ENCODE data around the gene SLC6A5.

Gene SLC6A5

DNA sequence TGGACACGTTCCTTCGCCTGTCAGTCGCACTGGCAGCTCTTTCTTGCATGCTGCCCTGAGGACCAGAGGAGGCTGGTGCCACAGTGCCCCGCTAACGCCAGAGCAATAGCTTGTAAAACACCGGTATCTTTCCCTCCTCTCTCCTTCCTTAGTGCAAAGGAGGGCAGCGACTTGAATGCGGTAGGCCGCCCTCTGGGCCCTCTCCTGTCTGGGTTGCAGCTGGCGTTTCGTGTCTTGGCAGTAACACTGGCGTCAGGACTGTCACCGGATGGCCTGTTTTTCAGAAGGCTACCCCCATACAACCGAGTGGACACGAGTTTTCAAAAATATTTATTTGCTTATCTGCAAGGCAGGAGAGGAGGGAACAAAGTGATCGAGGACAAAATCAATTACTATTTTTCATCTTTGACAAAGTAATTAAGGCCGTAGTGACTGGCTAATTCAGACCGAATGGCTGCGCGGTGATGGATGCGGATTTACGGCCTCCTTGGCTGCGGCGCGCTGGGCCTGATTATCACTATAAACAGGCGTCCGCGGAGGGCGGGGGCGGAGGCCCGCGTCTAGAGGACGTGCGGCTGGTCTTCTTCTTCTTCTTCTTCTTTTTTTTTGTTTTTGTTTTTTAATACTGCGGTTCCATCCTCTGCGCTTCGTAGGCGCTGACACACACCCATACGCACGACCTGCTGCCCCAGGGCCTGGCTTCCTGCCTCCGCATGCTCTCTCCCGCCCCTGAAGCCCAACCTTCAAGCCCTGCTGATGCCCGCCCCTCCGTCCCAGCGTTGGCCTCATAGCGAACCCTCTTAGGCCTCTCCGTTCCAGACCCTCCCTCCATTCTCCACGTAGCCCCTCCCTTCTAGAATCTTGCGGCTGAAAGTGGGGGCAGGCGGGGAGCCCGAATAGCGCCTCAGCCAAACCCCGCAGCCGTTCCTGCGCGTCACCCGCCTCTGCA is 2.9 kb upstream of the SLC6A5 start:
- no peak for DNase-seq (ENCODE audit: low spot score)

DNA sequence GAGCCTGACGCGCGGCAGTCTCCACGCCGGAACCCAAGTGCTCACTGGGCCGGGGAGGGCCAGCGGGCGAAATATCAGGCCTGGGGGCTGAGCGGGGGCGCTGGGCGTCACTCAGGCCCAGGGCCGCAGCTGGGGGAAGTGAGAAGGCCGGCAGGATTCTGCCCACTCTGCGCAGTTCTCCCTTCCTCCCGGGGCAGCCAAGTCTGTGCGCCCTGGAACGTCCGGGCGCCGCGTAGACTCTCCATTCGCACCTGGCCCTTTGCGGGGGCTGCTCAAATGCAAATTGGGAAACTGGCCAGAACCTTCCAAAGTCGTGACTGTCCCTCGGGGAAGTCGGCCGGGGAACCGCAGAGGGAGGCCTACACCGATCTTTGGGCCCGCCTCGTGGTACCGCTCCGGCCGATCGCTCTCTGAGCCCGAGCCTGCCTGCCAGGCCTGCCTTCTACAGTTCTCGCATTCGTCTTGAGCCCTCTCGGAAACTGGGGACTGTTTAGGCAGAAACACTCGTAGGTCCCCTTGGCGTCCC is 2.2 kb upstream of the SLC6A5 start:
- no peak for DNase-seq (ENCODE audit: low spot score)

DNA sequence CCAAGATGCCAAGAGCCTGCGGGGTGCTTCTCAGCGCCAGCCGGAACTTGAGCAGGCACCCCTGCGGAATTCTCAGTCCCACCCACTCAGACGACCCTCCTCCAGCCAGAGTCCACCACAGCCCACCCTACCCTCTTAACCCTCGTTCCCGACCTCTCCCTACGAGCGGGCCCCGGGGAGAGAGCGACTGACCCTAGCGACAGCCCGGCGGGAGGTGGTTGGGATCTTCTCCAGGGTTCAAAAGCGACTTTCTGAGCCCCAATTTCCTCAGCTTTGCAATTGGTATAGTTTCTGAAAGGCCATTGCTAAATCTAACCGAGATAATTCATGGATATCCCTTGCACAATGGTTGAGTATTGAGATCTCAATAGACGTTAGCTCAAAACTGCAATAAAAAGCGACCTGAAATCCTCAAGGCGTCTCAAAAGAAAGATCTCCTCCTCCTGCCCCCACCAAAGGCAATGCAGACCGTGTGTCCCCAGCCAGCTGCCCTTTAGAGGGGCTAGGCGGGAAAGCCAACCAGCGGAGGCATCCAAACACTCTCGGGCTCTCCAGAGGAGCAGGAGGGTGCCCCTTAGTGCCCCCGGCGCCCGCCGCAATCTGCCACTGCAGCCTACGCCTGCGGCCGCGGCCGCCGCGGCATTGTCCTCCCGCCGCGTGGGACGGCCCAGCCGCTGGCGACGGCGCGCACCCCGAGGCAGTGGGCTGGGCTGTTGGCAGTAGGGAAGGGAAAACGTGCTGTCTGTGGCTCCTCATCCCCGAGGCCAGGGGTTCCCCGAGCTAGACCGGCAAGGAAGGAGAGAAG is 1.5 kb upstream of the SLC6A5 start:
- no peak for DNase-seq (ENCODE audit: low spot score)

DNA sequence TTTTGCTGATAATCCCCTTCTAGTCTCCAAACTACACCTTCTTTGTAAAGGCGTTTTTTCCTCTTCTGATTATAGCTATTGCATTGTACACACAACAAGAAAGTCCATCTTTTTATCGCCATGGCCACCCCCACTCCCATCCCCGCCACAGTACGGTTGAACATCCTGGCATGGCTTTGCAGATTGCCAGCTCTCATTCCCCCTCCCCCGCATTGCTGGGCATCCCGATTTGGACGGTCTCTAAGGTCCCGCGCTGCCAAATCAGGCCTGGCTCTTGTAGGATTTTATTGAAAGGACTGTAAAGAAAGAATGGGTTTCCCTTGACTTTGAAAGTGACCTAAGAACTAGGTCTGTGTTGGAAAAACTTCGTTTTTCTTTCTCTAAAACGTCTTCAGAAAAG is 916 bp upstream of the SLC6A5 start:
- DNase-seq (ENCODE audit: low spot score): no peak

DNA sequence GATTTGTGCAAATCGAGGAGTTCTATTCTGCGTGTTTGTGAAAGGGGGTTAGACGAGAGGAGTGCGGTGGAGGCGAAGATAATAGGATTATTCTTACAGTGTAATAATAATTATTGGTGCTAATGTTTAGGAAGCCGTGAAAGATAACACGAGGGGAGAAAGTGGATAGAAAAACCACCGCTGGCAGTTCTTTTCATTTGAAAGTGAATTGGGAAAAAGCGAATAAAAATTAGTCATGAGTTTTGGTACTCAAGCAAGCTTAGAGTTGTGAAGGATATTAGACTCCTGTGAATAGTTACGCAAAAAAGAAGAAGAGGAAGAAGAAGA is 575 bp downstream of the SLC6A5 start:
- DNase-seq (ENCODE audit: low spot score): no peak

DNA sequence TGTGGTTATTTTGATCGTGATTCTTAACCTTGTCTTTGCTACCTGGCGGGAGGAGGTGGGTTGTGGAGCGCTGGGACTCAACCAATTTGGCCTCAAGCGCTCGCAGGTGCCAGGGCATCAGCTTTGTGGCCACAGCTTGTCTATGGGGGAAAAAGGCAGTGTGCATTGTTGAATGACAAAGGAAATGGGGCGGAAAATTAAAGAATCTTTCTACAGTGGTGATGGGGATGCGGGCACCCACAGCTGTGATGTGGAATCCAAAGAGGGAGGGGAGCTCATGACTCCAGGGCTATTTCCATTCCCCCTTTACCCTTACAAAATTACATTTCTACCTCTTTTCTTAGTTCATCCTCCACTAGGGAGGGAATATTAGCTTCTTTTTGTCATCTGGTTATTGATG is 1.1 kb downstream of the SLC6A5 start:
- no peak for DNase-seq (ENCODE audit: low spot score)

DNA sequence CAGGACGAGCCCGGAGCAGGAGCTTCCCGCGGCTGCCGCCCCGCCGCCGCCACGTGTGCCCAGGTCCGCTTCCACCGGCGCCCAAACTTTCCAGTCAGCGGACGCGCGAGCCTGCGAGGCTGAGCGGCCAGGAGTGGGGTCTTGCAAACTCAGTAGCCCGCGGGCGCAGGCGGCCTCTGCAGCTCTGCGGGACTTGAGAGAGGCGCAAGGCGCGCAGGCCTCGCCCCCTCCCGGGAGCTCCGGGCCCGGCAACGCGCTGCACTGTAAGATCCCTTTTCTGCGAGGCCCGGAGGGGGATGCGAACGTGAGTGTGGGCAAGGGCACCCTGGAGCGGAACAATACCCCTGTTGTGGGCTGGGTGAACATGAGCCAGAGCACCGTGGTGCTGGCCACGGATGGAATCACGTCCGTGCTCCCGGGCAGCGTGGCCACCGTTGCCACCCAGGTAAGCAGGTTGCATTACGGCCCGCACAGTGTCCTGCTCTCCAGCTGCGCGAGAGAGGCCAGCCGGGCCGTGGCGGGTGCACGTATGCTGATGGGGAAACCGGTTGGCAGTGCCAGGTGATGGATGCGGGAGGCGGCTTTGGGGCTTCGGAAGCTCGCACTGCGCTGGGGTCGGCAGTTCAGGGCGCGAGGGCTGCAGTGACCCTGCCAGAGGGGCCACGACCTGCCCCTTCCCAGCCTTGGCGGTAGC is 2.0 kb downstream of the SLC6A5 start:
- no peak for DNase-seq (ENCODE audit: low spot score)

DNA sequence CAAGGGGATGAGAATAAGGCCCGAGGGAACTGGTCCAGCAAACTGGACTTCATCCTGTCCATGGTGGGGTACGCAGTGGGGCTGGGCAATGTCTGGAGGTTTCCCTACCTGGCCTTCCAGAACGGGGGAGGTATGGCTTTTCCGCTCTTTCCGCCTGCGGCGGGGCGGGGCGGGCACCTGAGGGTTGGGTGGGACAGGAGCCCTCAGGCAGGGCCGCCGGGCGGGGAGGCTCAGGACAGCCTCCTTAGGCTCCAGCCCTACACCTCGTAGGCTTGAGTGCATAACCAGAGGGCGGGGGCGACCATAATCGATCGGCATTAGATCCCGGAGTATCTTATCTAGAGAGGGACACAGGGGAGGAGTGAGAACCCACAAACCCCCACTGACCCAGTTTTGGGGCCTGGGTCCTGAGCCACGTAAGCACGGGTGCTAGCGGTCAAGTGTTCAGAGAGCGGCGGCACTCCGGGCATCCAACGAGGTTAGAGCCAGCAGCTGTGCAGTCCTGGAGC is 4.9 kb downstream of the SLC6A5 start:
- DNase-seq (ENCODE audit: low spot score): no peak

DNA sequence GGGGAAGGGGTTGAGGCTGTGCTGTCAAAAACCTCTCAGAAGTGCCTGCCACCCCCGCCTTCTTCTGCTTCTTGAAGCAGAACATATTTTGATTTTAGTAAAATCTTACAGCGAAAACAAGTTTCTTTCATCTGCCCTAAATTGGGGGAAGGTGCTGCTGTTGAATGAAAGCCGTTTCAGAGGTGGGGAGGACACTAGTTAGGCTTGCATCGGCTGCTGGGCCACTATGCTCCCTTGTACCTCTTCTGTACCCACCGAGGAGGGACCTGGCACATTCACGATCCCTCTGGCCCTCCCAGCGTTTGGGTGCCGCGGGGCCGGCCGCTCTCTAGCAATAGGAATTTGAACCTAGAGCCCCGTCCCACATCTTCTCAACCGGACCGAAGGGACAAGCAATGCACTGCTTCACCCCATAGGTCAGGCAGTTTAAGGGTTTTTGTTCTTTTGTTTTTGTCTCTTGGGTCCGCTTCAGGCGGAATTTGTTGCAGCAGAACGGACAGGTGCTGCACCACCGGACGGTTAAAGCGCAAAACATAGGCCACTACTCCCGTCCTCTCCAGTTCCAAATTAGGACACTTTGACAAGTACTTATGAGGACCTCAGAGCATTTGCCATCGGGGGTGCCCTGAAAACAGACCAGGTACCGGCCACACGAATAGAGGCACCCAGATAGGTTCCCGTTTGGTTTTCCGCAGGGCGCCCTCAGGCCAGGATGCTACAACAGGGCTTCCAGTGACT is 5.6 kb downstream of the SLC6A5 start:
- no peak for DNase-seq (ENCODE audit: low spot score)

DNA sequence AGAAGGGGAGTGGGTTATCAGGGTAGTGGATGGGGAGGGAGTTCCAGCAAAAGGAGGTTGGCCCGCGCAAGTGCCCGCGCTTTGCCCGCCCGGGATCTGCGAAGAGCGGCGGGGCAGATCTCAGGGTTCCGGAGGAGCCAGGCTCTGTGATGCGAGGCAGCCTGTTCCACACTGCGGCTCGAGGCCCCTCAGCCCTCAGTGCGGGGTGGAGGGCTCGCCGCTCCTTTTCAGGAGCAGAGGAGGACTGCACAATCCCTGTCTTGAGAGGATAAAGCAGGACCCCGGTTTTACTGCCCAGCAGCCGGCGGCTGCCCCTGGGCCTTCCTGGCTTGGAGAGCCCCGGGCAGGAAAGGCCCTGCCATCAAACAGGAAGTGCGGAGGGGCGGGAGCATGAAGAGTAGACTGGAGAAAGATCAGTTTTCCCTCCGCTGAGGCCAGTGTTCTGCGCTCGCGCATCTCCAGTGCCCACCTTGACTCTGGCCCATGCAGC is 6.2 kb downstream of the SLC6A5 start:
- no peak for DNase-seq (ENCODE audit: low spot score)

DNA sequence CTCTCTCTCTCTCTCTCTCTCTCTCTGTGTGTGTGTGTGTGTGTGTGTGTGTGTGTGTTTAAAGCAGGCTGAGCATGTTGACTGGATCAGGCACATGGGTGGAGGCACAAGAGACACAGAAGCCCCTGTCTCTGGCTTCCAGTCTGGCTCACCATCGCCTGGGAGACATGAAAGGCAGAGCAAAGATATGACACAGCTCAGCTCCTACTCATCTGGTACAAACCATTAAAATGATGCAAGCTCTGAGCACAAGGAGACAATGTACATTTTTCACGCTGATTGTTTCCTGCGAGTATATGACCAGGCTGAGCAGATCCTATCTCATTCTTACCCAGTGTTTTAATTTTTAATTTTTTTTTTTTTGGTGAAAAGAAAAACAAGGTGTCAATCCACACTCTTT is 9.5 kb downstream of the SLC6A5 start:
- no peak for DNase-seq (ENCODE audit: low spot score)

DNA sequence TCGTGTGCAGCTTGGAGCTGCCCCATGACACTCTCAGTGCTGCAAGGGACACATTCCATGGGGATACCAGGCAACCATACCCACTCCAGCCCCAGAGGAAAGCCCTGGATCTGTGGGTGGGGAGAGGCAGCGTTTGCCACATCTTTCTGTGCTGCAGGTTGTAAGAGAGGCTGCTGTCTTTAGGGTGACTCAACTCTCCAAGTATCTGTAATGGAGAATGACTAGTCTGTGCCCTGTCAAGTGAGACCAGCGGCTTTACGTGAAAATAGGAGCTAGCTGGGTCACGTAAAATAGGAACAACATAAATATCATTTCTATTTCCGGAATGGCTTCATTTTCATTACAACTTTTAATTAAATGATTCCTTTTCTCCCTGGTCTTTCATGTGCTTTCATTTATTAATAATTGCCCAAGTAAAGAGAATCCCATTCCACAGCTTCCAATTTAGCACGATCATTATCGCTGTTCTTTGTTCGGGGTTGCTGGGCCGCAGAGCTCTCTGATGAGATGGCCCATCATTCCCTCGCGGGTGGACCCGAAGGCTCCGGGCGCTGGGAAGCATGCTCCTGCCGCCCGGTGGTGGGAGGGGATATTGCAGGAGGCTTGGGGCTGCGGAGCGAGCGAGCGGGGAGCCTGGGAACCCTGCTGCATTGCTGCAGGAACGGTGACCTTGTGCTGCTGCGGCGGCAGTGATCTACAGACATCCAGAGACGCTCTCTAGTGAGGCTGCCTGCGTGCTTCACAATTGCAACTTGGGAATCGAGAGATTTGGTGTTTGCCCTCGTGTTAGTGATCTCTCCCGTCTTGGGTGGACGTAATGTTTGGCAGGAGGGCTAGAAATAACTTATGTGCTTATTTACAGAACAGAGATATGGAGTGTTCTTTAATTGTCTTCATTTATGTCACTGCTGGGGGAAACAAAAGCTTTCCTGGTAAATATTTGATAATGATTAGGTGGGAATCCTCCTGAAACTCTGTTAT is 10.6 kb downstream of the SLC6A5 start:
- peak; percentile 68 for DNase-seq (ENCODE audit: low spot score)

DNA sequence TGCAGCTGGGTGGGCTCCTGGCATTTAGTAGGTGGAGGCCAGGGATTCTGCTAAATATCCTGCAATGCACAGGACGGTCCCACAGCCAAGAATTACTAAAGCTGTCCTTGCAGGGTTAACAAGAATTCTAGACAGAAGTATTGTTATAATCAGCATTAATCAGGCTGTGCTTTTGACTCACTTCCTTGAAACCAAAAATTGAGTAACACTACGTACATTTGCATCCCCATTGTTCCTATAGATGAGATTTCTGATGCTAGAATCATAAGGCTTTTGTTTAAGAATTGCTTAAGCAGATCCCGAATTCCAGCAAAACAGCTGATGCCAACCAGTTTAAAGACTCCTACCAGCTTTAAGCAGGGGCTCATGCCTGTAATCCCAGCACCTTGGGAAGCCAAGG is 11.4 kb downstream of the SLC6A5 start:
- DNase-seq (ENCODE audit: low spot score): no peak

DNA sequence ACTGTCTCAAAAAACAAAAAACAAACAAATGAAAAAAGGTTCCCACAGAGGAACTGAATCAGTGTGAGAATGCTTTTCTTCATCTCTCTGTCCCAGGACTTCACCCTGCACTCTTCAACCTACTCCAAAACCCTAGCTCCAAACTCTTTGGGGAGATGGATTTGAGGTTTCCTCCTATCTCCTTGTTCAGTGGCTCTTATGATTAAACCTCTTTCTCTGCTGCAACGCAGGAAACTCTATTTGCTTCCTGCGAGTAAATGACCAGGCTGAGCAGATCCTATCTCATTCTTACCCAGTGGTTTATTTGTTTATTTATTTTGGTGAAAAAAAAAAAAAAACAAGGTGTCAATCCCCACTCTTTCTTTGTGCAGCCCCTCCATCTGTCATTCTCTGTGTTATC is 12.0 kb downstream of the SLC6A5 start:
- no peak for DNase-seq (ENCODE audit: low spot score)

DNA sequence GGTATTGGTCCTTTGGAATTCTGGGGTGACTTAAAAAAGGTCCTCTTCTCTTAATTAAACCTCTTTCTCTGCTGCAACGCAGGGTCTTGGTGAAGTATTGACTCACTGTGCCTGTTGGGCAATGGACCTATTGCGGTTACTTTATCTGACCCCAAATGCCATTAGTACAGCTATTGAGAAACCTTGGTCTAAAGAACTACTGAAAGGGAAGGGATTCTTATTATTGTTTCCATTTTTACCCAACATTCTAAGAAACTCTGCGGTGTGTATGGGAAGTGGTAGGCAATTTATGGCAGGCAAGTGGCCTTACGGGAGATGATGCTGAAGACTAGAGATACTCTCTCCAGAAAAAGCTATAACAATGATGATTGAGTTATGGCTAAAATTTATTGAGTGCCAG is 12.5 kb downstream of the SLC6A5 start:
- no peak for DNase-seq (ENCODE audit: low spot score)

DNA sequence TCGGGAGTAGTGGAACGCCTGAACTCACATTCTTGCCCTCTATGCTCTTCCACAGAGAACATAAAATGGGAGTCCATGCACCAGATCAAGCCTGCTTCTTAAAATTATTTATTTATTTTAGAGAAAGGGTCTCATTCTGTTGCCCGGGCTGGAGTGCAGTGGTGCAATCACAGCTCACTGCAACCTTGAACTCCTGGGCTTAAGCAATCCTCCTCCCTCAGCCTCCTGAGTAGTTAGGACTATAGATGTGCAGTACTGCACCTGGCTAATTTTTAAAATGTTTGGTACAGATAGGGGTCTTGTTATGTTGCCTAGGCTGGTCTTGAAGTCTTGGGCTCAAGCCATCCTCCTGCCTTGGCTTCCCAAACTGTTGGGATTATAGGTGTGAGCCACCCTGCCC is 13.0 kb downstream of the SLC6A5 start:
- no peak for DNase-seq (ENCODE audit: low spot score)

DNA sequence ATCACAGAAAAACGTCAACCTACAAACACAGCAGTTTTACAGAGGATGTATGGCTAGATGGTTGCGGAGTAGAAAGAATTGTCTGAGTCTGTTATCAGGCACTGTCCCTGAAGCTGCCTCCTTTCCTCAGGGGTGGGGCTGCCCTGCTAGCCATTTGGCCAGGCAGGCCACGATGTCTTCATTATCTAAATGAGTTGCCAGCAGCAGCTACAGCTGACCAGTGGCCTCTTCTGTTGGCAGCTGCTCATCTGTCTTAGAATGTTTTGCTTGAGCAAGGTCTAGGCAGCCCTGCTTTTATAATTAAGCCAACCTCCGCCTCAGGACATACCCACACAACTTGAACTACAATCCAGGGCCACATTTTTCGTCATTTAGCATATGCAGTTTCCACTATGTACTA is 17.5 kb downstream of the SLC6A5 start:
- DNase-seq (ENCODE audit: low spot score): no peak

DNA sequence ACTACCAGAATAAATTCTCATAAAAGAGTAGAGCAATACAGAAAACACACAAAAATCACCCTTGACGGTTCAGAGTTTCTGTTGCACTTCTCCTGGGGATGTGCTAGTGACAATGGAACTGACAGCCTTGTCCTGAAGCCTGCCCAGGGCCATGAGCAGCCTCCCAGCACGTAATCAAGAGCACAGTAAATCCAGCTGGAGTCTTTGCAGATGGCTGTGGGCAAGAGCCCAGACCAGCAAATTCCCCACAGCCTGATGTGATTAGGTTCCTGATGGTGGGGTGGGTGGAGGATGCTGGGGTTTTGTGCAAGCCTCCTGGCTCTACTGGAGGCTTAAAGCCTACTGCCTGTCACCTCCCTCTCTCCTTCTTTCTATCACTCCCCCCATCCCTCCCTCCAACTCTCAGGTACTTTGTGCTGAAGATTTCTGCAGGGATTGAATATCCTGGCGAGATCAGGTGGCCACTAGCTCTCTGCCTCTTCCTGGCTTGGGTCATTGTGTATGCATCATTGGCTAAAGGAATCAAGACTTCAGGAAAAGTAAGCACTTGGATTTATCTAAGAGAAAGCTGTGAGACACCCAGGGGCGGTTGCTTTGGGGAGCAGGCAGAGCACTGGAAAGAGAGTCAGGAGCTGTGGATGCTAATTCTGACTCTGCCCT is 18.1 kb downstream of the SLC6A5 start:
- no peak for DNase-seq (ENCODE audit: low spot score)

DNA sequence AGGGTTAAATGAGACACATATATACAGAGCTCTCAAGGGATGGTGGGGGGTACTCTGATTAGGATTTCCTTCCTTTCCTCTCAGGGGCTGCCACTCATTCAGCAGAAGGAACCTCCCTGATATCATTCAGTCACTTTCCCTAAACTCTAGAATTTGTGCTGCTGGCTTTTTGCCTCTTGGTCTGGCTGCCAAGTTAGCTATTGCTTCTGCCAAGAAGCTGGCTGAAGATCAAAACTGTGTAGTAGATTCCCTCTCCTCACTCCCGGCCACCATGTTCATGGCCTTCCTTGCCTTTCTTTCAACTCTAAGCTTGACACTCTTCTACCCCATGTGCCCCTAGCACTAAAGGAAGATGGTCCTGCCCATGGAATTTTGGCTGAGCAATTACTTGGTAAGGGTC is 18.7 kb downstream of the SLC6A5 start:
- DNase-seq (ENCODE audit: low spot score): no peak

DNA sequence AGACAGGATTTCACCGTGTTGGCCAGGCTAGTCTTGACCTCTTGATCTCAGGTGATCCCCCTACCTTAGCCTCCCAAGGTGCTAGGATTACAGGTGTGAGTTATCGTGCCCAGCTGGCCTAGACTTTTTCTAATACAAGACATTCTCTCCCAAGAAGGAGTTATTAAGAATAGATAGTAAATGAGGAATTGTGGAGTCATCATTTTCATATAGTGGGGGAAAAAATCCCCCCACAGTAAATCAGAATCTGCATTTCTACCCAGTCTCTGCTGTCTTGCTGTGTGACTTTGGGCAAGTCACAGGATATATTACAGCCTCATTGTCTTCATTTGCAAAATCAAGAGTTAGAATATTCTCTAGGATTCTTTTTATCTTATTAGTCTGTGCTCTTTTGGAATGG is 21.6 kb downstream of the SLC6A5 start:
- no peak for DNase-seq (ENCODE audit: low spot score)
